Measurements from ENCODE around the gene FAM170B.

- no peak for TF ChIP-seq CTCF (IDR thresholded peaks at IDR 0.05)
- no peak for TF ChIP-seq POLR2AphosphoS5 (IDR thresholded peaks at IDR 0.05; ENCODE audit: low read depth, low read length)
- no peak for TF ChIP-seq REST (IDR thresholded peaks at IDR 0.05; ENCODE audit: insufficient read depth in 1 of 2, low read depth in 2 of 2, low read length in 1 of 2)
- TF ChIP-seq SIN3A (IDR thresholded peaks at IDR 0.05; ENCODE audit: borderline replicate concordance, insufficient read depth, low read depth, low read length): no peak
- TF ChIP-seq TCF7L2 (IDR thresholded peaks at IDR 0.05; ENCODE audit: low read depth, low read length): no peak
Observed at GRCh38 chr10:49090189-49090575, 43.6 kb downstream of the FAM170B start.
